C4-2B (cell line): Measurements from ENCODE around the gene FAM168A.

Source experiments
- CTCF ChIP-seq: fragments of 450-650 bp; conservative IDR thresholded peaks from 2 replicates; pipeline ENCODE4 v1.5.1; 2017; ENCODE audit warnings: mild to moderate bottlenecking
- ZFX ChIP-seq: fragments of 450-650 bp; IDR thresholded peaks from 2 replicates; pipeline ENCODE4 v1.6.1; 2017

GRCh38 chr11:73518195-73518594 lies 79.7 kb downstream of the FAM168A start:
- TF ChIP-seq CTCF (no peak), ZFX (no peak)
